Testis (tissue), 3 donors: ENCODE results near the gene ACAD9. TPM values are rescaled to one million over a fixed set of nuclear protein-coding genes. Genes with fewer than 3 reads are reported as not detected.
"Not testable (repeated sequence)": the region's sequence is repeated elsewhere in the genome, so short reads cannot be mapped to it uniquely, and the experiment has no call there.

ENCODE experiments used
- DNase-seq: peaks from one replicate; pipeline ENCODE4 v3.0.0-alpha.2; 2019
- H3K27ac ChIP-seq, 2 donors: fragments of 200-600 bp; sonication (generic); one replicate each; pipeline ENCODE4 v1.5.1; 2019
- H3K27me3 ChIP-seq: fragments of 200-600 bp; sonication (generic); one replicate; pipeline ENCODE4 v1.5.1; 2019
- H3K36me3 ChIP-seq: fragments of 200-600 bp; sonication (generic); one replicate; pipeline ENCODE4 v1.5.1; 2017; ENCODE audit warnings: low read depth; ENCODE audit errors: missing control alignments
- H3K4me1 ChIP-seq: fragments of 200-600 bp; sonication (generic); one replicate; pipeline ENCODE4 v1.5.1; 2019
- H3K4me3 ChIP-seq, 2 donors: fragments of 200-600 bp; sonication (generic); one replicate each; pipeline ENCODE4 v1.5.1; 2017 to 2019
- H3K9me3 ChIP-seq: fragments of 200-600 bp; sonication (generic); one replicate; pipeline ENCODE4 v1.5.1; 2017
- CTCF ChIP-seq, 3 experiments: fragments of 450-650 bp in 2 of 3; fragments of 200-600 bp in 1 of 3; sonication (generic) in 1 of 3; IDR thresholded peaks; one replicate each; pipeline ENCODE4 v1.5.1; 2016 to 2019; ENCODE audit warnings: antibody characterized with exemption in 3 of 3, mild to moderate bottlenecking in 2 of 3, moderate library complexity in 1 of 3
- POLR2A ChIP-seq: fragments of 450-650 bp; IDR thresholded peaks from one replicate; pipeline ENCODE4 v1.6.1; 2017; ENCODE audit warnings: antibody characterized with exemption, mild to moderate bottlenecking, moderate library complexity
- WGBS, 2 donors: methylation state at CpG; one replicate each; pipeline ENCODE4 v1.1.5; 2018; 5-methylcytosine and 5-hydroxymethylcytosine counted together
- intact Hi-C: fragments of 100-400 bp; cut with DNase I; formaldehyde crosslinking; loops from one replicate; pipeline ENCODE4 v1.15.1; 2023; ENCODE audit warnings: low total_unique reads
- polyA plus RNA-seq: library from polyadenylated mRNA; stranded (reverse); fragments of 350-450 nt; fragmentation: Illumina TruSeq; extraction: RNeasy Lipid Tissue Mini Kit (QIAGEN cat#74804); gene quantifications from one replicate; pipeline ENCODE4 v1.2.3, GENCODE V29; 2014; ENCODE audit warnings: low read depth, low replicate concordance; ENCODE audit not compliant: insufficient read depth
- total RNA-seq, 2 donors: library from RNA; depleted of rRNA; stranded (reverse); fragments of >200 nt; gene quantifications; one replicate each; pipeline ENCODE4 v1.2.3, GENCODE V29; 2016

The ACAD9 gene
- total and polyA plus RNA-seq, 3 donors from 2014 or later: 49.5 to 80.6 (median 80.4) TPM

DNA sequence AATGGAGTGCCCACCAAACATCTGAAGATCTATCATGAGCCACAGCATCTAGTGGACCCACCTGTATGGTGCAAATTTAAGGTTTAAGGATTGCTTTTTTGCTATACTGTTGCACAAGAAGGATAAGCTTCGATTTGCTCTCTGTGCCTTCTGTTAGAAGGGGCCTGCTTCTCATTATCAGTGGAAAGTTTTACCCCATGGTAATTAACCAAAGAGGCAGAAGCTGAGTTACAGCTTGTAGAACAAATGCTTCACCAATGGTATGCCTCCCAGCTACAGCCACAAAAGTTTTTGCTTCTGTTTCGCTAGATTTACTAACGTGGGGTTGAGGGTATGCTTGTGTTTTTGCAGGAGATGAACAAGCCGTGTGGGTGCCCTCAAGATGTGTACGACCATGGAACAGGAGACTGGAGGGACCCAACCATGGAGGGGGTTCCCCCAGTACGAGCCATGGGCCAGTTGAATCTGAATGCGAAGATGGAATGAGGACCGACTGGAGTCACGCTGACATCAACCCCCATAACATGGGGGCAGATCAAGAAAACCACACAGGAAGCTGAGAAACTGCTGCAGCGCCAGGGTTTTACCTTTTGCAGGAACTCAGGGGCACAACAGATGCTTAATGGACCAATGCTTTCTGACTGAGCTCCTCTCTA lies 43.5 kb downstream of the ACAD9 start:
- Histone ChIP-seq H3K36me3 (no peaks in the 10 kb centered on the region), H3K4me1 (no peaks in the 10 kb centered on the region), H3K9me3 (no peaks in the 10 kb centered on the region), H3K27ac (no peak overlapping the region), H3K4me3 (no peak overlapping the region), H3K27me3 (no peaks in the 10 kb centered on the region)
- WGBS, 2 donors: 83 to 84% methylated on average over 10 of the region's 10 CpGs
- intact Hi-C loops: no loop called here
- TF ChIP-seq CTCF (IDR thresholded peaks at IDR 0.05) (no peak), POLR2A (no peak)
- DNase-seq: no peak

- H3K27ac ChIP-seq: no peak overlapping the region
- no peaks in the 10 kb centered on the region for H3K27me3 ChIP-seq
- no peaks in the 10 kb centered on the region for H3K9me3 ChIP-seq
- WGBS, 2 donors: 93% methylated on average over 2 of the region's 2 CpGs
- intact Hi-C loops: no loop called here
- no peaks in the 10 kb centered on the region for H3K4me1 ChIP-seq
- no peak overlapping the region for H3K4me3 ChIP-seq
- DNase-seq: no peak
- no peak for TF ChIP-seq CTCF (IDR thresholded peaks at IDR 0.05)
- no peak for TF ChIP-seq POLR2A
- H3K36me3 ChIP-seq: no peaks in the 10 kb centered on the region
Observed at GRCh38 chr3:128923576-128923975, 44.2 kb downstream of the ACAD9 start.

GRCh38 chr3:128923986-128924385 lies 44.6 kb downstream of the ACAD9 start:
- intact Hi-C loops: not testable (repeated sequence)
- 86 to 97% methylated on average over 6 of the region's 6 CpGs for WGBS, 2 donors

DNA sequence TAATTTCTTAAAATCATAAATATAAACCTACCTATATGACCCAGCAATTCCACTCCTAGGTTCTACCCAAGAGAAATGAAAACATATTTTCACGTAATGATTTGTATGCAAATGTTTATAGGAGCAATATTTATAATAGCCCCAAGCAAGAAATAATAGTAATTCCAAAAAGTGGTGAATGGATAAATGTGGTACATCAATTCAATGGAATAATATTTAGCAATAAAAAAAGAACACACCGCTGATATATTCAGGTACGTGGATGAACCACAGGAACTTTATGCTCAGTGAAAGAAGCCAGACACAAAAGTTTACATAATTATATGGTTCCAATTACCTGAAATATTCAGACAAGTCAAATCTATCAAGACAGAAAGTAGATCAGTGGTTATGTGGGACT lies 49.9 kb downstream of the ACAD9 start:
- Histone ChIP-seq H3K4me1 (no peaks in the 10 kb centered on the region), H3K4me3 (no peak overlapping the region), H3K9me3 (no peaks in the 10 kb centered on the region), H3K36me3 (no peaks in the 10 kb centered on the region), H3K27ac (no peak overlapping the region), H3K27me3 (no peaks in the 10 kb centered on the region)
- WGBS, 2 donors: 90 to 93% methylated on average over 3 of the region's 3 CpGs
- no peak for DNase-seq
- intact Hi-C loops: no loop called here
- TF ChIP-seq CTCF (IDR thresholded peaks at IDR 0.05) (no peak), POLR2A (no peak)

More at GRCh38 chr3:128923986-128924385, 44.6 kb downstream of the ACAD9 start:
- H3K4me1 ChIP-seq, DNase-seq, H3K9me3 ChIP-seq, H3K27me3 ChIP-seq, H3K36me3 ChIP-seq, H3K27ac ChIP-seq, H3K4me3 ChIP-seq: not testable (repeated sequence)

DNA sequence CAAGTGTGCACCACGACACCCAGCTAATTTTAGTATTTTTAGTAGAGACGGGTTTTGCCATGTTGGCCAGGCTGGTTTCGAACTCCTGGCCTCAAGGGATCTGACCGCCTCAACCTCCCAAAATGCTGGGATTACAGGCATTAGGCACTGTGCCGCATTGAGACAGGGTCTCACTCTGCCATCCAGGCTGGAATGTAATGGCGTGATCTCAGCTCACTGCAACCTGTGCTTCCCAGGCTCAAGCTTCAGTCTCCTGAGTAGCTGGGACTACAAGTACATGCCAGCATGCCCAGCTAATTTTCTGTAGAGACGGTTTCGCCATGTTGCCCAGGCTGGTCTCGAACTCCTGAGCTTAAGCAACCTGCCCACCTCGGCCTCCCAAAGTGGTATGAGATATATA lies 51.6 kb downstream of the ACAD9 start:
- no peak for TF ChIP-seq POLR2A
- TF ChIP-seq CTCF (IDR thresholded peaks at IDR 0.05): no peak
- H3K27ac ChIP-seq: no peak overlapping the region
- intact Hi-C loops: no loop called here
- no peaks in the 10 kb centered on the region for H3K27me3 ChIP-seq
- no peaks in the 10 kb centered on the region for H3K9me3 ChIP-seq
- H3K4me3 ChIP-seq: no peak overlapping the region
- peak; percentile 3 for DNase-seq
- no peaks in the 10 kb centered on the region for H3K36me3 ChIP-seq
- no peaks in the 10 kb centered on the region for H3K4me1 ChIP-seq
- 85 to 95% methylated on average over 10 of the region's 10 CpGs for WGBS, 2 donors
